H1 (cell line): ENCODE measurements around the gene COMP. TPM values are rescaled to one million over a fixed set of nuclear protein-coding genes. Genes with fewer than 3 reads are reported as not detected.

ENCODE experiments used
- ASH2L ChIP-seq: fragments of 200-600, 300-600 bp; sonication (generic); IDR thresholded peaks from one replicate; pipeline ENCODE4 v1.7.1; 2017; ENCODE audit warnings: low read length
- ATF2 ChIP-seq: IDR thresholded peaks from 2 replicates; pipeline ENCODE4 v1.6.1; 2012; ENCODE audit warnings: low read length, inconsistent platforms
- EGR1 ChIP-seq: IDR thresholded peaks from 2 replicates; pipeline ENCODE4 v1.6.1; 2011; ENCODE audit warnings: low read depth, low read length, borderline replicate concordance
- KDM4A ChIP-seq: IDR thresholded peaks from one replicate; pipeline ENCODE4 v1.7.1; 2012; ENCODE audit warnings: low read depth, mild to moderate bottlenecking, moderate library complexity, low read length, inconsistent platforms; ENCODE audit not compliant: severe bottlenecking
- POLR2AphosphoS5 ChIP-seq: IDR thresholded peaks from 2 replicates; pipeline ENCODE4 v1.6.1; 2011; ENCODE audit warnings: low read depth, low read length
- RFX5 ChIP-seq: IDR thresholded peaks from 2 replicates; pipeline ENCODE4 v1.6.1; 2011; ENCODE audit warnings: low read depth, low read length, improper control_type of control experiment, borderline replicate concordance
- SAP30 ChIP-seq: fragments of 300-600 bp; sonication (generic); IDR thresholded peaks from 2 replicates; pipeline ENCODE4 v1.7.1; 2012; ENCODE audit warnings: low read length, moderate library complexity, mild to moderate bottlenecking, inconsistent platforms; ENCODE audit not compliant: insufficient read depth, insufficient replicate concordance
- SIX5 ChIP-seq: IDR thresholded peaks from 2 replicates; pipeline ENCODE4 v1.6.1; 2011; ENCODE audit warnings: mild to moderate bottlenecking, low read depth, low read length
- SRF ChIP-seq: IDR thresholded peaks from 2 replicates; pipeline ENCODE4 v1.6.1; 2011; ENCODE audit warnings: mild to moderate bottlenecking, low read depth, low read length, moderate library complexity
- polyA plus RNA-seq, 7 experiments: library from polyadenylated mRNA; depleted of rRNA in 3 of 7; stranded (reverse) in 5 of 7; unstranded in 2 of 7; fragments of >200 nt in 5 of 7; fragments of 200-250 nt in 2 of 7; gene quantifications; 1 replicate in 5 of 7; 2 replicates in 1 of 7; 4 replicates in 1 of 7; pipeline versions ENCODE4 v1.2.1 to v1.2.3, GENCODE V29; 2011 to 2013; ENCODE audit warnings: missing spikeins in 2 of 7, mixed read lengths in 2 of 7
- total RNA-seq: library from RNA; stranded (reverse); fragmentation: NEBNext Ultra II Directional; extraction: Animal tissue kit (Norgen Biotek cat#: 25700); gene quantifications from 2 replicates; pipeline ENCODE4 v1.2.1, GENCODE V29; 2021

COMP gene
- total and polyA plus RNA-seq, 2 of the 8 experiments (the other 6 are each of a cell fraction or from before 2014, with no cell fraction given), result 0.17 TPM

GRCh38 chr19:18745012-18745735 is 45.9 kb downstream of the COMP start (continued):
- no peak for TF ChIP-seq SAP30
- TF ChIP-seq KDM4A, result no peak
- TF ChIP-seq EGR1, result no peak
- TF ChIP-seq RFX5, result no peak
- no peak for TF ChIP-seq POLR2AphosphoS5
- no peak for TF ChIP-seq ASH2L
- TF ChIP-seq SRF, result no peak
- no peak for TF ChIP-seq ATF2
- no peak for TF ChIP-seq SIX5
